Measurements from ENCODE around the gene NOB1.
"Not testable (repeated sequence)": the region's sequence is repeated elsewhere in the genome, so short reads cannot be mapped to it uniquely, and the experiment has no call there.

GRCh38 chr16:69757375-69757774 is 2.6 kb upstream of the NOB1 start:
- TF ChIP-seq POLR2AphosphoS5 (IDR thresholded peaks at IDR 0.05; ENCODE audit: low read depth); CTCF (conservative IDR thresholded peaks at IDR 0.05; ENCODE audit: low read depth in 2 of 2); EZH2 (IDR thresholded peaks at IDR 0.05; ENCODE audit: low read depth, unreplicated experiment); JUNB (IDR thresholded peaks at IDR 0.05; ENCODE audit: unreplicated experiment); EZH2phosphoT487 (IDR thresholded peaks at IDR 0.05; ENCODE audit: unreplicated experiment): not testable (repeated sequence)
- TF ChIP-seq, protein P1, sequence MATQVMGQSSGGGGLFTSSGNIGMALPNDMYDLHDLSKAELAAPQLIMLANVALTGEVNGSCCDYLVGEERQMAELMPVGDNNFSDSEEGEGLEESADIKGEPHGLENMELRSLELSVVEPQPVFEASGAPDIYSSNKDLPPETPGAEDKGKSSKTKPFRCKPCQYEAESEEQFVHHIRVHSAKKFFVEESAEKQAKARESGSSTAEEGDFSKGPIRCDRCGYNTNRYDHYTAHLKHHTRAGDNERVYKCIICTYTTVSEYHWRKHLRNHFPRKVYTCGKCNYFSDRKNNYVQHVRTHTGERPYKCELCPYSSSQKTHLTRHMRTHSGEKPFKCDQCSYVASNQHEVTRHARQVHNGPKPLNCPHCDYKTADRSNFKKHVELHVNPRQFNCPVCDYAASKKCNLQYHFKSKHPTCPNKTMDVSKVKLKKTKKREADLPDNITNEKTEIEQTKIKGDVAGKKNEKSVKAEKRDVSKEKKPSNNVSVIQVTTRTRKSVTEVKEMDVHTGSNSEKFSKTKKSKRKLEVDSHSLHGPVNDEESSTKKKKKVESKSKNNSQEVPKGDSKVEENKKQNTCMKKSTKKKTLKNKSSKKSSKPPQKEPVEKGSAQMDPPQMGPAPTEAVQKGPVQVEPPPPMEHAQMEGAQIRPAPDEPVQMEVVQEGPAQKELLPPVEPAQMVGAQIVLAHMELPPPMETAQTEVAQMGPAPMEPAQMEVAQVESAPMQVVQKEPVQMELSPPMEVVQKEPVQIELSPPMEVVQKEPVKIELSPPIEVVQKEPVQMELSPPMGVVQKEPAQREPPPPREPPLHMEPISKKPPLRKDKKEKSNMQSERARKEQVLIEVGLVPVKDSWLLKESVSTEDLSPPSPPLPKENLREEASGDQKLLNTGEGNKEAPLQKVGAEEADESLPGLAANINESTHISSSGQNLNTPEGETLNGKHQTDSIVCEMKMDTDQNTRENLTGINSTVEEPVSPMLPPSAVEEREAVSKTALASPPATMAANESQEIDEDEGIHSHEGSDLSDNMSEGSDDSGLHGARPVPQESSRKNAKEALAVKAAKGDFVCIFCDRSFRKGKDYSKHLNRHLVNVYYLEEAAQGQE (IDR thresholded peaks at IDR 0.05; ENCODE audit: unreplicated experiment): not testable (repeated sequence)
